ENCODE measurements around the gene TRIM46. TPM values are rescaled to one million over a fixed set of nuclear protein-coding genes. Genes with fewer than 3 reads are reported as not detected.
"Not testable (repeated sequence)": the region's sequence is repeated elsewhere in the genome, so short reads cannot be mapped to it uniquely, and the experiment has no call there.

TRIM46 gene
- total RNA-seq, 2 donors from 2014 or later: 0.14 to 1.6 TPM

GRCh38 chr1:155226910-155227260, 53.2 kb downstream of the TRIM46 start:
- peak overlapping the region; percentile 59 to 67 for H3K27ac ChIP-seq
- H3K27me3 ChIP-seq (replicated peaks; ENCODE audit: insufficient read depth): no peaks in the 10 kb centered on the region
- H3K36me3 ChIP-seq: no peaks in the 10 kb centered on the region
- H3K4me1 ChIP-seq (replicated peaks): no peaks in the 10 kb centered on the region
- no peak for TF ChIP-seq CTCF (IDR thresholded peaks at IDR 0.05)
- TF ChIP-seq POLR2A (IDR thresholded peaks at IDR 0.05): no peak
- TF ChIP-seq POLR2AphosphoS5 (IDR thresholded peaks at IDR 0.05): no peak
- no peaks in the 10 kb centered on the region for H3K9me3 ChIP-seq
- intact Hi-C loops (cut with DNase I): loop anchor here (1.0 kb wide), 1 partner anchor 21 kb away; no protein-coding TSS in a partner anchor
- H3K4me3 ChIP-seq: peak overlapping the region; percentile 33 to 58
- WGBS: under 1% methylated on average over 19 of the region's 19 CpGs
- no peak for DNase-seq (ENCODE audit: low spot score)

GRCh38 chr1:155227261-155228095, 53.8 kb downstream of the TRIM46 start:
- H3K36me3 ChIP-seq: no peaks in the 10 kb centered on the region
- peak; percentile 97 for TF ChIP-seq POLR2AphosphoS5 (IDR thresholded peaks at IDR 0.05)
- TF ChIP-seq POLR2A (IDR thresholded peaks at IDR 0.05): peak; percentile 75
- TF ChIP-seq CTCF (IDR thresholded peaks at IDR 0.05): peak in 1 of 4 experiments; percentile 38
- intact Hi-C loops (cut with DNase I): loop anchor here (1.0 kb wide), 1 partner anchor 21 kb away; no protein-coding TSS in a partner anchor
- 0% methylated on average over 39 of the region's 42 CpGs for WGBS
- H3K9me3 ChIP-seq: no peaks in the 10 kb centered on the region
- H3K27me3 ChIP-seq (replicated peaks; ENCODE audit: insufficient read depth): no peaks in the 10 kb centered on the region
- H3K27ac ChIP-seq: peak overlapping the region; percentile 72 to 74
- H3K4me3 ChIP-seq: peak overlapping the region; percentile 33 to 58
- peak; percentile 98 for DNase-seq (ENCODE audit: low spot score)
- H3K4me1 ChIP-seq (replicated peaks): no peaks in the 10 kb centered on the region

DNA sequence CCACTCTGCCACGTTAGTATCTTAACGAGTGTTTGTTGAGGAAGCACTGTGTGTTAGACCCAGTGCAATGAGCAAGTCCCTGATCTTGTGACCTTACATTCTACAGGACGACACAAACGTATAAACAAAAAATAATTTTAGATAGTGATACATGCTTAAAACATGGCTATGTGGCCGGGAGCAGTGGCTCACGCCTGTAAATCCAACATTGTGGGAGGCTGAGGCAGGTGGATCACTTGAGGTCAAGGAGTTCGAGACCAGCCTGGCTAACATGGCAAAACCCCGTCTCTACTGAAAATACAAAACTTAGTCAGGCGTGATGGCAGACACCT, 54.4 kb downstream of the TRIM46 start:
- Histone ChIP-seq H3K4me1 (replicated peaks) (no peaks in the 10 kb centered on the region), H3K9me3 (no peaks in the 10 kb centered on the region), H3K27me3 (replicated peaks; ENCODE audit: insufficient read depth) (no peaks in the 10 kb centered on the region), H3K36me3 (no peaks in the 10 kb centered on the region), H3K4me3 (peak overlapping the region; percentile 18 to 58), H3K27ac (peak overlapping the region; percentile 72 to 74)
- WGBS: 44% methylated on average over 9 of the region's 9 CpGs
- no peak for DNase-seq (ENCODE audit: low spot score)
- no peak for TF ChIP-seq CTCF (IDR thresholded peaks at IDR 0.05)
- TF ChIP-seq POLR2AphosphoS5 (IDR thresholded peaks at IDR 0.05): no peak
- no peak for TF ChIP-seq POLR2A (IDR thresholded peaks at IDR 0.05)
- intact Hi-C loops (cut with DNase I): no loop called here

DNA sequence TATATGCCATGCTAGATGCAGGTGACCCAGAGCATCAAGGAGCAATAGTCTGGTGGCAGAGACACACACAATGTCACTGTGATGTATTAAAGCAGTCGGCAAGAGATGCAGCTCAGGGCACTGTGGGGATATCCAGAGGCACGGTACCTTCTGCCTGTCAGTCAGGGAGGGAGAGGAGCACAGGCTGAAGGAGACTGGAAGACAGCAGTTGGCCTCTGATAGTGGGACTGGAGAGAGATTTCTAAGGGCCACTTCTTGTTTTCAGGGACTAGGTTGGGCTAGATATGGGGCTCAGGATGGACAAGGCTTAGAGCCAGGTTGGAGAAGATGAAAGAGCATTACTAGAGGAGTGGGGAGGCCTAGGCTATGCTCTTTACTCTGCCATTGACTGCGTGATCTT, 57.7 kb downstream of the TRIM46 start:
- H3K4me3 ChIP-seq; H3K27me3 ChIP-seq (replicated peaks; ENCODE audit: insufficient read depth); DNase-seq (ENCODE audit: low spot score); H3K9me3 ChIP-seq; H3K27ac ChIP-seq; H3K36me3 ChIP-seq; intact Hi-C loops (cut with DNase I); H3K4me1 ChIP-seq (replicated peaks): not testable (repeated sequence)
- whole genome bisulfite sequencing: 62% methylated on average over 3 of the region's 3 CpGs

GRCh38 chr1:155232001-155232978, 58.6 kb downstream of the TRIM46 start:
- not testable (repeated sequence) for DNase-seq (ENCODE audit: low spot score)

DNA sequence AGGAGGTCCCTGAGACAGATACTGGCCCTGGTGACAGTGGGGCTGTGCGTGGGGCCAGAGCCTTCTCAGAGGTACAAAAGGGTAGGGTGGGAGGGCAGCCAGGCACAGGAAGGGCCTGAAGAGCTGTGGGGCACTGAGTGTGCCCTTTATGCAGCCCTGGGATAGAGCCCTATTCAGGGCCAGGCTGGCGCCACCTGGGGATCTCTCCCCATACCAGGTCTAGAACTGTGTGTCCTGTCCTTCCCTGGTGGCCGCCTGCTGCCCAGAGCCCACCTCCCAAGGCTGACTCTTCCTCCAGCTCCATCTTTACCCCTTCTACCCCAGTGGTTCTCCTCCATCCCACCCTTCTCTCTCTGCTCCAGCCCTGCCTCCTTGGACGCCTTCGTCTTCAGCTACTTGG, 59.9 kb downstream of the TRIM46 start:
- H3K27me3 ChIP-seq (replicated peaks; ENCODE audit: insufficient read depth); H3K4me3 ChIP-seq; intact Hi-C loops (cut with DNase I); H3K4me1 ChIP-seq (replicated peaks); H3K27ac ChIP-seq; H3K9me3 ChIP-seq; H3K36me3 ChIP-seq; DNase-seq (ENCODE audit: low spot score): not testable (repeated sequence)
- WGBS: 100% methylated on average over 1 of the region's 5 CpGs

More at GRCh38 chr1:155232001-155232978, 58.6 kb downstream of the TRIM46 start:
- H3K27me3 ChIP-seq (replicated peaks; ENCODE audit: insufficient read depth); H3K4me3 ChIP-seq; H3K36me3 ChIP-seq; intact Hi-C loops (cut with DNase I); H3K27ac ChIP-seq; H3K9me3 ChIP-seq; H3K4me1 ChIP-seq (replicated peaks): not testable (repeated sequence)
- WGBS: 51% methylated on average over 13 of the region's 13 CpGs

Data from prostate gland (tissue), 2 donors.